ENCODE data around the gene CHRNA7.
"Not testable (repeated sequence)": the region's sequence is repeated elsewhere in the genome, so short reads cannot be mapped to it uniquely, and the experiment has no call there.

The CHRNA7 gene

GRCh38 chr15:32122013-32122412 lies 91.7 kb downstream of the CHRNA7 start:
- no peak for DNase-seq

GRCh38 chr15:32123473-32123872 lies 93.2 kb downstream of the CHRNA7 start:
- DNase-seq, result no peak

GRCh38 chr15:32124726-32125125 lies 94.4 kb downstream of the CHRNA7 start:
- no peak for DNase-seq

GRCh38 chr15:32125595-32125994 lies 95.3 kb downstream of the CHRNA7 start:
- no peak for DNase-seq

GRCh38 chr15:32129815-32130214 lies 99.5 kb downstream of the CHRNA7 start:
- DNase-seq, result no peak

- DNase-seq, result no peak
Observed at GRCh38 chr15:32130823-32131222, 100.5 kb downstream of the CHRNA7 start.

GRCh38 chr15:32131803-32132202 lies 101.5 kb downstream of the CHRNA7 start:
- DNase-seq, result no peak

GRCh38 chr15:32132859-32133258 lies 102.5 kb downstream of the CHRNA7 start:
- no peak for DNase-seq

- DNase-seq, result no peak
Observed at GRCh38 chr15:32134842-32135241, 104.5 kb downstream of the CHRNA7 start.

GRCh38 chr15:32135335-32135734 lies 105.0 kb downstream of the CHRNA7 start:
- no peak for DNase-seq

- DNase-seq, result not testable (repeated sequence)
Observed at GRCh38 chr15:32145512-32145911, 115.2 kb downstream of the CHRNA7 start.

- no peak for DNase-seq
Observed at GRCh38 chr15:32148833-32149555, 118.7 kb downstream of the CHRNA7 start.

GRCh38 chr15:32152574-32152973 lies 122.3 kb downstream of the CHRNA7 start:
- no peak for DNase-seq

- not testable (repeated sequence) for DNase-seq
Observed at GRCh38 chr15:32153868-32154623, 123.7 kb downstream of the CHRNA7 start.

GRCh38 chr15:32162143-32162542 lies 131.8 kb downstream of the CHRNA7 start:
- not testable (repeated sequence) for DNase-seq

- DNase-seq, result not testable (repeated sequence)
Observed at GRCh38 chr15:32164065-32164464, 133.8 kb downstream of the CHRNA7 start.

- not testable (repeated sequence) for DNase-seq
Observed at GRCh38 chr15:32164747-32165146, 134.4 kb downstream of the CHRNA7 start.

GRCh38 chr15:32165775-32166174 lies 135.5 kb downstream of the CHRNA7 start:
- not testable (repeated sequence) for DNase-seq

- not testable (repeated sequence) for DNase-seq
Observed at GRCh38 chr15:32166270-32166669, 136.0 kb downstream of the CHRNA7 start.

GRCh38 chr15:32167913-32168312 lies 137.6 kb downstream of the CHRNA7 start:
- not testable (repeated sequence) for DNase-seq

- not testable (repeated sequence) for DNase-seq
Observed at GRCh38 chr15:32180579-32180978, 150.3 kb downstream of the CHRNA7 start.

- DNase-seq, result not testable (repeated sequence)
Observed at GRCh38 chr15:32193780-32194179, 163.5 kb downstream of the CHRNA7 start.

GRCh38 chr15:32196206-32196605 lies 165.9 kb downstream of the CHRNA7 start:
- DNase-seq, result not testable (repeated sequence)

- not testable (repeated sequence) for DNase-seq
Observed at GRCh38 chr15:32198938-32199337, 168.6 kb downstream of the CHRNA7 start.

All from NCI-H446 treated with DMSO at 0.1 percent for 48 hours (cell line).